Smooth muscle cell (in vitro differentiated cells): Measurements from ENCODE around the gene CCDC148. TPM values are rescaled to one million over a fixed set of nuclear protein-coding genes. Genes with fewer than 3 reads are reported as not detected.

Experiments
- DNase-seq: peaks from one replicate; lab custom pipeline; 2025; ENCODE audit not compliant: unreplicated experiment; lab: John Stamatoyannopoulos, UW
- H2AFZ ChIP-seq: fragments of 200-600 bp; sonication (generic); 2 replicates; pipeline ENCODE4 v1.6.0; 2016; ENCODE audit warnings: antibody characterized with exemption, low read depth, mild to moderate bottlenecking
- H3F3A ChIP-seq: fragments of 200-600 bp; sonication (generic); 2 replicates; pipeline ENCODE4 v1.6.0; 2017; ENCODE audit warnings: antibody characterized with exemption, low read depth
- H3K27ac ChIP-seq: fragments of 200-600 bp; sonication (generic); 2 replicates; pipeline ENCODE4 v1.5.1; 2016; ENCODE audit warnings: low read depth, mild to moderate bottlenecking
- H3K27me3 ChIP-seq: fragments of 200-600 bp; sonication (generic); 2 replicates; pipeline ENCODE4 v1.6.1; 2016; ENCODE audit warnings: low read depth, mild to moderate bottlenecking
- H3K36me3 ChIP-seq: fragments of 200-600 bp; sonication (generic); 2 replicates; pipeline ENCODE4 v1.5.1; 2016; ENCODE audit warnings: low read depth
- H3K4me1 ChIP-seq: fragments of 200-600 bp; sonication (generic); 2 replicates; pipeline ENCODE4 v1.5.1; 2016; ENCODE audit warnings: low read depth
- H3K4me2 ChIP-seq: fragments of 200-600 bp; sonication (generic); 2 replicates; pipeline ENCODE4 v1.6.0; 2016; ENCODE audit warnings: mild to moderate bottlenecking
- H3K4me3 ChIP-seq: fragments of 200-600 bp; sonication (generic); 2 replicates; pipeline ENCODE4 v1.5.1; 2016; ENCODE audit warnings: mild to moderate bottlenecking
- H3K79me2 ChIP-seq: fragments of 200-600 bp; sonication (generic); 2 replicates; pipeline ENCODE4 v1.6.0; 2016; ENCODE audit warnings: low read depth, mild to moderate bottlenecking
- H3K9ac ChIP-seq: fragments of 200-600 bp; sonication (generic); 2 replicates; pipeline ENCODE4 v1.6.0; 2016; ENCODE audit warnings: low read depth
- H3K9me3 ChIP-seq: fragments of 200-600 bp; sonication (generic); replicated peaks from 2 replicates; pipeline ENCODE4 v1.5.1; 2016; ENCODE audit warnings: low read depth
- H4K20me1 ChIP-seq: fragments of 200-600 bp; sonication (generic); 2 replicates; pipeline ENCODE4 v1.6.0; 2016; ENCODE audit warnings: low read depth
- CTCF ChIP-seq: fragments of 200-600 bp; sonication (generic); IDR thresholded peaks from 2 replicates; pipeline ENCODE4 v1.5.1; 2017; ENCODE audit warnings: borderline replicate concordance, mild to moderate bottlenecking, antibody characterized with exemption; ENCODE audit not compliant: insufficient read depth, poor library complexity, severe bottlenecking
- whole genome bisulfite sequencing: methylation state at CpG from one replicate; pipeline ENCODE4 v1.1.7; 2016; ENCODE audit warnings: low lambda C conversion rate; 5-methylcytosine and 5-hydroxymethylcytosine counted together
- polyA plus RNA-seq: library from polyadenylated mRNA; unstranded; fragments of >200 nt; fragmentation: Nextera tagmentation; extraction: Ambion mirVana; gene quantifications from 2 replicates; pipeline ENCODE4 v1.2.1, GENCODE V29; 2016
- total RNA-seq: library from RNA; depleted of rRNA; stranded (reverse); fragments of >200 nt; gene quantifications from 2 replicates; pipeline ENCODE4 v1.2.3, GENCODE V29; 2014

The CCDC148 gene
- total and polyA plus RNA-seq, 2 experiments from 2014 or later = 0.09 TPM; not detected in 1

- no peak overlapping the region for H3K4me3 ChIP-seq
- no peaks in the 10 kb centered on the region for H3K27me3 ChIP-seq
- no peak overlapping the region for H3K4me2 ChIP-seq
- no peak overlapping the region for H3K9ac ChIP-seq
- H3F3A ChIP-seq = no peaks in the 10 kb centered on the region
- H3K4me1 ChIP-seq = no peaks in the 10 kb centered on the region
- no peak for DNase-seq
- no peaks in the 10 kb centered on the region for H4K20me1 ChIP-seq
- 96% methylated on average over 1 of the region's 1 CpG for WGBS
- H3K36me3 ChIP-seq = no peaks in the 10 kb centered on the region
- TF ChIP-seq CTCF = no peak
- no peaks in the 10 kb centered on the region for H3K79me2 ChIP-seq
- H3K27ac ChIP-seq = no peak overlapping the region
- H3K9me3 ChIP-seq = no peaks in the 10 kb centered on the region
- no peak overlapping the region for H2AFZ ChIP-seq
These were observed 282.1 kb downstream of the CCDC148 start for GRCh38 chr2:158174495-158174894.

- no peaks in the 10 kb centered on the region for H3K9me3 ChIP-seq
- no peaks in the 10 kb centered on the region for H3K4me1 ChIP-seq
- no peak for DNase-seq
- TF ChIP-seq CTCF = no peak
- no peaks in the 10 kb centered on the region for H3K36me3 ChIP-seq
- H4K20me1 ChIP-seq = no peaks in the 10 kb centered on the region
- no peak overlapping the region for H3K9ac ChIP-seq
- no peak overlapping the region for H3K27ac ChIP-seq
- H3K27me3 ChIP-seq = no peaks in the 10 kb centered on the region
- H3K4me2 ChIP-seq = no peak overlapping the region
- 13% methylated on average over 2 of the region's 2 CpGs for WGBS
- H2AFZ ChIP-seq = no peak overlapping the region
- H3K4me3 ChIP-seq = no peak overlapping the region
- no peaks in the 10 kb centered on the region for H3F3A ChIP-seq
- no peaks in the 10 kb centered on the region for H3K79me2 ChIP-seq
These were observed 283.8 kb downstream of the CCDC148 start for GRCh38 chr2:158172719-158173118.

GRCh38 chr2:158154596-158154995, 302.0 kb downstream of the CCDC148 start:
- Histone ChIP-seq H3K4me2 (no peak overlapping the region), H3K27me3 (no peaks in the 10 kb centered on the region), H3F3A (no peaks in the 10 kb centered on the region), H3K9me3 (no peaks in the 10 kb centered on the region), H2AFZ (no peak overlapping the region), H4K20me1 (no peaks in the 10 kb centered on the region), H3K4me1 (no peaks in the 10 kb centered on the region), H3K36me3 (no peaks in the 10 kb centered on the region), H3K79me2 (no peaks in the 10 kb centered on the region), H3K9ac (no peak overlapping the region), H3K27ac (no peak overlapping the region), H3K4me3 (no peak overlapping the region)
- TF ChIP-seq CTCF = no peak
- no peak for DNase-seq

GRCh38 chr2:158153270-158154015, 303.1 kb downstream of the CCDC148 start:
- no peaks in the 10 kb centered on the region for H4K20me1 ChIP-seq
- H3F3A ChIP-seq = no peaks in the 10 kb centered on the region
- H3K27ac ChIP-seq = no peak overlapping the region
- H3K9me3 ChIP-seq = no peaks in the 10 kb centered on the region
- no peaks in the 10 kb centered on the region for H3K36me3 ChIP-seq
- no peak overlapping the region for H3K9ac ChIP-seq
- H3K4me3 ChIP-seq = no peak overlapping the region
- H3K27me3 ChIP-seq = no peaks in the 10 kb centered on the region
- H3K4me1 ChIP-seq = no peaks in the 10 kb centered on the region
- DNase-seq = no peak
- no peak overlapping the region for H2AFZ ChIP-seq
- 93% methylated on average over 3 of the region's 3 CpGs for WGBS
- no peak overlapping the region for H3K4me2 ChIP-seq
- no peaks in the 10 kb centered on the region for H3K79me2 ChIP-seq
- no peak for TF ChIP-seq CTCF
